Ramos (cell line): ENCODE results near the gene BARHL1.

Experiments
- in situ Hi-C: fragments of 300-500 bp; cut with MboI; formaldehyde crosslinking; loops from one replicate; pipeline ENCODE4 v1.14.3; 2022; ENCODE audit warnings: low sequenced_read_pairs; ENCODE audit not compliant: unreplicated experiment

The BARHL1 gene

GRCh38 chr9:132582276-132582785, at the start of gene BARHL1:
TSS of gene BARHL1 (plus strand) at chr9:132582606. CDS start at chr9:132582798, 192 bp downstream.
- in situ Hi-C loops: no loop called here

DNA sequence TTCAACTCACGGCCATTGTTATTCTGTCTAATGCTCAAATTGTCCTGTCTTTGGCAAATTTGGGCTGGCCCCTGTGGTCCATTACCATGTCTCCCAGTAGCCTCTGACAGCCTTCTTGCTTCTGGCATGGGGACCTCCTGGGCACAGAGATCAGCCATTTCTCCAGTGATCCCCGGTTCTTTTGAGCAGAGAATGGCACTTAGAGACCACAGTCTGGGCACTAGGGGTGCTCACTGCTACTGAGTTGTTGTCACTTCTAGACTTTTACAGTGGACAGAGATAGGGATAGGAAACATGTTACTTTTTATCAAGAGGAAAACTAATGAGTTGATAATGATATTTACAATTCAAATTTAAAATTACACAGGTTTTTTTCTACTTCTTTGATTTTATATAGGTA, 47.6 kb upstream of the BARHL1 start:
- in situ Hi-C loops: no loop called here

GRCh38 chr9:132536124-132536523, 46.3 kb upstream of the BARHL1 start:
- in situ Hi-C loops: no loop called here

- in situ Hi-C loops: no loop called here
These were observed 45.1 kb upstream of the BARHL1 start for GRCh38 chr9:132537352-132537751.

DNA sequence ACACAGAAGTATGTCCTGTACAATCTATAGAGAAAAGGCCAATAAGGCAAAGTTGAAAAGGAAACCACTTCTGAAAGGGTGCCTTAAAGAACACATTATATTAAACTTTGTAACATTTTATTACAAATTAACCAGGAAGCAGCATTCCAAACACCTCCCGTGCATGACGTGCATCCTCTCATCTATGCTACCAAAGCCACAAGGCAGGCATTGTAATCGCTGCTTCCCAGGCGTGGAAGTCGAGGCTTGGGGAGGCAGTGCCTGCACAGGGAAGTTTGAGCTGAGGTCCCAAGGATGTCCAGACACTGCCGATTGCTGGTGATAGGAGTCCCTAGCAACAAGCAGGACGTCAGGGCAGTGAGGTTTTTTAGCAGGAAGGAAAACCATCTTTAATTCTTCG, 44.3 kb upstream of the BARHL1 start:
- in situ Hi-C loops: no loop called here

DNA sequence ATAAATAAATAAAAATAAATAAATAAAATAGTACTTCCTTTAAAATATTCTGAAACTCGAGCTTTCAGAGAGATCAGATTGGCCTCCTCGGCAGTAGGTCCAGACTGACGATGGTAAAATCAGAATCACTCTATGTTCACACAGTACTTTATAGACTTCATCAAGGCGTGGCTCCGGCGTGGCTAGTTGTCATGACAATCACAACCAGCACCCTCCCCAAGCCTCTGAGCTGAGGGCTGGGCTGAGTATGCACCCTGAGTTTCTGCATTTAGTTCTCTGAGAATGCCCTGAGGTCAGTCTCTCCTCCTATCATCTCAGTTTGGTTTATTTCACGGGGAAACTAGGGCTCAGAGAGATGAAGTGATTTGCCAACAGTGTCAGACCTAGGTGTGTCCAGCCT, 43.3 kb upstream of the BARHL1 start:
- in situ Hi-C loops: no loop called here

GRCh38 chr9:132541051-132541450, 41.4 kb upstream of the BARHL1 start:
- in situ Hi-C loops: no loop called here

DNA sequence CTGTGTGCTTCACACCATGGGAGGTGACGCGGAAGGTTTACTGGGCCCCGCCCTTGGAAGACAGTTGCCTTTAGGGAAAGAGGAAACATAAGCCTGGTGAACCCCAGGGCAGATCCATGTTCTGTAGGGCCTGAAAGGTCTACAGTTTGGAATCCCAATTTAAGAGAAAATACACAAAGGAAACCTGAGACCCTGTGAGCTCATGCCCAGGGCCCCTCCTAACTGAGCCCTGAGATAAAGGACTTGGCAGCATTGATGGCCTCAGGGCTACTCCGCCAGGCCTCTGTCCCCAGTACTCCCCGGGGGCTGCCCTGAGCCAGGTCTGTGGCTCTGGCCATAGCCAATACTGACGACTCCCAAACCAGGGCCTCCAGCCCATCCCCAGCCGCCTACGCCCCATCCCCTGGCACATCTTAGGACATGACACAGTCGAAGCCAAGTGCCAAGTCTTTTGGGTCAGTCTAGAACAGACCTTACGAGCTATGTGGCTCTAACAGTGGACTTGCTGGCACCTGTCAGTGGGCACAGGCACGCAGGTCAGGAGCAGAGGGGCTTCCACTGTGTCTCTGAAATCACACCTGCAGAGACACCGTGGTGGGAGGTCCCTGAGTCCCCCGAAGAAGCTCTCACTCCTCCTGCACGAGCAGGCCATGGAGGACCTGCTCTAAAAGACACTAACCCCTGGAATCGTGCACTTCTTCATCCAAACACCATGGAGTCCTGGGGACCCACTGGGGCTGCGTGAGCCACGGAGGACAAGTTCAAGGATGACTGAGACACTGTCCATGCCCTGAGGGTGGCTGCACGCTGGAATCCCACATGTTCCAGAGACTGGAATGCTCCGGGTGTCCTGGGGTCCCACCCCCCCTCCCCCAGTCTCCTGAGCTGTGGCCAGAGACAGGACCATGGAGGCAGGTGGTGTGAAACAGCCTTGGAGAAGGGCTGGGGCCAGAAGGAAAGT, 40.3 kb upstream of the BARHL1 start:
- in situ Hi-C loops: no loop called here

DNA sequence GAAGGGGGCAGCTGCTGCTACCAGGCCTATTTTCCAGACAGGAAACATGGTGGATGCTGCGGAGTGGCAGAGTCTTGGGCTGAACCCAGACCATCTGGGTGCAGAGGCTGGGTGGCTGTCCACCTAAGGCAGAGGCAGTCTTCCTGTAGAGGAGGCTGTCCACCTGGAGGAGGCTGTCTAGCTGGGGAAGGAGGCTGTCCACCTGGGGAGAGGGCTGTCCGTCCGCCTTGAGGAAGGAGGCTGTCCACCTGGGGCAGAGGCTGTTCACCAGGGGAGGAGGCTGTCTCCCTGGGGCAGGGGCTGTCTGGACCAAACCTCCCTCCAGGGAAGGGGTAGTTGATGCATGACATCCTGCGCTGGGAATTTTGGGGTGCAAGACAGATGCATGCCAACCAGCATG, 39.2 kb upstream of the BARHL1 start:
- in situ Hi-C loops: no loop called here

DNA sequence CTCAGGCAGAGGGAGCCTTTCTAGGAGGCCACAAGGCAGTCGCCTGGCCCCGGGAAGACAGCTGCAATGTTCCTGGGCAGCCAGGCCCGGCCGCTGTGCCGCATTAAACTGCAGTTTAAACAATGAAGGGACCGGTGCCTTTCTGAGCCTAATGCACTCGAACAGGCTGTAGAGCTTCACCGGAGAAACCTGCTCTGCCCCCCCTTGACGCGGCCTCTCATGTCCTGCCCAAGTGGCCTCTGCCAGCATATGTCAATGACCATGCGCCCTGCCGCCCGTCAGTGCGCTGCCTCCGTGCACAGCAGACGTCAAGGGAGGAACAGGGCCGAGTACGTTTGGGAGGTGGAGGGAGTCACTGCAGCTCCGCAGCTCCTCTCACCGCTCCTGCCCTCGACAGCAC, 38.4 kb upstream of the BARHL1 start:
- in situ Hi-C loops: no loop called here

- in situ Hi-C loops: no loop called here
These were observed 36.8 kb upstream of the BARHL1 start for GRCh38 chr9:132545578-132545977.

GRCh38 chr9:132546148-132547051, 36.0 kb upstream of the BARHL1 start:
- in situ Hi-C loops: no loop called here

DNA sequence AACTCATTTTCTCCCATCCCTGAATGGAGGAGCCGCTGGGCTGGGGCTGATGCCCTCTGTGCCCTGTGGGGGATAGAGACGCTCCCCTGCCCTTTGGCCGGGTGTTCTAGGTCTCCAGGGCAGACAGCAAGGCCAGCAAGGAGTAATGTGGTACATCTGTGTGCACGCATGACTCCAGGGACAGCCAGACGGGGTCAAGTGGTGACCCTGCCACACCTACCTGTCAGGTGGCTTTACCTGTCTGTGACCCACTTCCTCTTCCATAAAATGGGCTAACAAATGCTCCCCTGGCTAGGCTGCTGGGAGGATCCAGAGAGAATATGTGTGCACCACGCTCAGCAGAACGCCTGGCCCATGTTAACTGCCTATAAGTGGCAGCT, 35.4 kb upstream of the BARHL1 start:
- in situ Hi-C loops: no loop called here

DNA sequence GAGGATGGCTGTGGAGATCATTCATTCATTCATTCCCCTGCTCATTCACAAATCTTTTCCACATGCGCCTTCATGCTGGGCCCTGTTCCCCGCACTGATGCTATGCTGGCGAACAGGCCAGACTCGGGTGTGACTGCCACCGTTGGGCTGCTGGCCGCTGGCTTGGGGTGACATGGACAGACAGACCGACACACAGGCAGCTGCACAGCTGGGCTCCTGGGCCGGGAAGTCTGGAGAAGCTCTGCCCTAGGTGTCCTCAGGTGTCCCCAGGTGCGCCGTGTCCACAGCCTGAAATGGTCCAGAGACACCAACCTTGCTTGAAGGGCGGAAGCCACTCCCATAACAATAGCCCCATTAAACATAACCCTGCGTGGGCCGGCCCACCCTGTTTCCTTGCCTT, 35.0 kb upstream of the BARHL1 start:
- in situ Hi-C loops: no loop called here

GRCh38 chr9:132547976-132548730, 34.3 kb upstream of the BARHL1 start:
- in situ Hi-C loops: no loop called here

GRCh38 chr9:132548751-132549640, 33.4 kb upstream of the BARHL1 start:
- in situ Hi-C loops: no loop called here

DNA sequence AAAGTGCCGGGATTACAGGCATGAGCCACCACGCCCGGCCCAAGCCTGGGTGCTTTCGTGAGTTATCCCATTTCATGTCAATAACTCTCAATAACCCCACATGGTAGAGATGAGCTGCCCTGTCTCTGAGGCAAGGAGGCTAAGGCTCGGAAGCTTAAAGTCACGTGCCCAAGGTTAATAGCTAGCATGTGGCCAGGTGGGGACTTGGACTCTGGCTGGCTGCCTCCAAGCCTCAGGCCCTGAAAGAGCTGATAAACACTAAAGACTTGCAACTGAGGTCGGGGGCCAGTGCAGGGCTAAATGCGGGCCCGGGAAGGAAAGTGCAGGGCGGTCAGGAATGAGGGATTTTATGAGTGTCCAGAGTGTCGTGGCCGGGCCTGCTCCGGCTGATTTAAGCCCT, 30.9 kb upstream of the BARHL1 start:
- in situ Hi-C loops: no loop called here

- in situ Hi-C loops: no loop called here
These were observed 30.4 kb upstream of the BARHL1 start for GRCh38 chr9:132552041-132552440.

- in situ Hi-C loops: no loop called here
These were observed 27.7 kb upstream of the BARHL1 start for GRCh38 chr9:132554755-132555154.
